ENCODE data around the gene PICK1.
"Not testable (repeated sequence)": the region's sequence is repeated elsewhere in the genome, so short reads cannot be mapped to it uniquely, and the experiment has no call there.

PICK1 gene

DNA sequence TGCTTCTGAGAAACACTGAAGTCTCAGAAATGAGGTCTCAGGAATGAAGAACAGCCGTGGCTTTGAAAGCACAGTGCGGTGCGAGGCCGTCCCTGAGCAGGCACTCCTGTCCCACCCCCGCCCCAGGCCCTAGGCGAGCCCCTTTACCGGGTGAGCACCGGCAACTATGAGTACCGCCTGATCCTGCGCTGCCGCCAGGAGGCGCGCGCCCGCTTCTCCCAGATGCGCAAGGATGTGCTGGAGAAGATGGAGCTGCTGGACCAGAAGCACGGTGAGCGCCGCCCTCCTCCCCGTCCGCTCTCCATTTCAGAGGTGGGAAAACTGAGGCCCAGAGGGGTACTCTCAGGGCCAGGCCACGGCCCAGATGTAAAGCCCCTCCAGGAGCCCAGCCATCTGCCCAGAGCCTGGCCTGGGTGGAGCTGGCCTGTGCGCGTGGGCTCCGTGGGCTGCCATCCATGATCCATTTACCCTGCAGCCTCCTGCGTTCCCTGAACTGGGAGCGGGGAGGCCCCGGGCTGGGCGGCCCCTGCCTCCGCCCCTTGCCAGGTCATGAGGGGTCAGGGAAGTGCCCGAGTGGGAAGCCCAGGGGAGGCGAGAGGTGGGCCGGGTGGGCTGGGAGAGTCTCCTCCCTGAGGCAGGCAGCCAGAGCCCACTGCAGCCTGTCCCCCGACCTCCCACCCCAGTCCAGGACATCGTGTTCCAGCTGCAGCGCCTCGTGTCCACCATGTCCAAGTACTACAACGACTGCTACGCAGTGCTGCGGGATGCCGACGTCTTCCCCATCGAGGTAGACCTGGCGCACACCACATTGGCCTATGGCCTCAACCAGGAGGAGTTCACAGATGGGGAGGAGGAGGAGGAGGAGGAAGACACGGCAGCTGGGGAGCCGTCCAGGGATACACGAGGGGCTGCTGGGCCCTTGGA is 17.2 kb downstream of the PICK1 start:
- DNase-seq (no peak), ATAC-seq (no peak)

DNA sequence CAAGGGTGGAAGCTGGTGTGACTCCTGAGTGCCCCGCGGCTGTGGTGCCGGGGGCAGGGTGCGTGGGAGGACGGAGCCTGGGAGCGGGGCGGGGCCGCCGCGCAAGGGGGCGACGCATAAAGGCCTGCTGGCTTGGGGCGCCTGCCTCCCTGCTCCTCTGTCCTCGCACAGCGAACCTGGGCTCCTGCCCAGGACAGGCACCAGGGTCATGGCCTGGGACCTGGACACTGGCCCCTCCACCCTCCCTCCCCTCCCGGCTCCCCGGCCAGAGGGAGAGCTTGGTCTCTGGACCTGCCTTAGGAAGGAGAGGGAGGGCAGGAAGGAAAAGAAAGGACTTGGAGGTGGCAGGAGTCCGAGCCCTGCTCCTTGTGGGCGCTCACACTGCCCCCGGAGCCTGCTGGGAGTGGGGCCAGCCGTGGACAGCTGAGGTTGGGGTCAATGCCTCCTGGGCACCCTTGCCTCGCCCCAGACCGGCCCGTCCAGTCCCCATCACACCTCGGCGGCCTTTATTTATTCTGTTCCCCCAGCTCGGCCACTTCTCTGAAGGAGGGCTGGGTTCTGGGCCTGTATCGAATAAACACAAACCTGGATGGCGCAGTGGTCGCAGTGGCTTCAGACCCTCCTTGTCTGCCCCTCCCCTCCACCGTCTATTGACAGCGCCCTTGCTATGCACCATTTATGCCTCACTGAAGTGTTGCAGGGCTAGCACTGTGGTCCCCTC is 18.1 kb downstream of the PICK1 start:
- DNase-seq (no peak), ATAC-seq (no peak)

DNA sequence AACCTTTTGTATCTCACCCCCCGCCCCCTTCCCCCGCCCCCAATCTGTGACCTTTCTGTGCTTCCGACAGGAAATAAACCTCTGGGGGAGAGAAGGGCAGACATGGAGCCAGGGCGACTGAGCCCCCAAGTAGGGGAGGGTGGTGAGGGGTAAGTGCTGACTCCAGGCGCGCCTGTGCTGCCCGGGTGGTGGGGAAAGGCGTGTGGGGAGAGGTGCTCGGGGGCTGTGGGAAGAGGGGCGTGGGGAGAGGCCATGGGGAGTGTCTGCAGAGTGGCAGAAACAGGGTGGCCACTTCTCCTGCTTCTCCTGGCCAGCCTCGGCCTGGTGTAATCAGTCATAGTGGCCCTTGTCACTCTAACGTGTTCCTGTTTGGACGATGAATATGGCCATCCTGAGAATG is 18.8 kb downstream of the PICK1 start:
- ATAC-seq (no peak), DNase-seq (no peak)

DNA sequence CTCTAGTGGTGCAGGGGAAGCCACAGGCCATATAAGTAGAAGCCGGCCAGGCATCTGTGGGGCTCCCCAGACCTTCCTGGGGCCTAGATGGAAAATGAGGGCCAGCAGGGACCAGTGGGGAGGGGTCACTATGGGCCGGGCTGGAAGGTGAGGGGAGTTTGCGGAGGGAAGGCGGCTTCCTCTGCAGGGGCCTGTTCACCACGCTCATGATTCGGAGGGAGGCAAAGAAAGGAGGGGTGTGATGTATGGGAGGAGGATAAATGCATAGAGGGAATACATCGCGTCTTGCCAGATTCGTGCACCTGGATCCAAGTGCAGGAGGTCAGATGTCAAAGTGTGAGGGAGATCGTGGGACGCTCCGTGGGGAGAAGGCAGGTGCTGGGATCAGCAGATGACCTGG is 19.9 kb downstream of the PICK1 start:
- ATAC-seq (no peak), DNase-seq (no peak)

DNA sequence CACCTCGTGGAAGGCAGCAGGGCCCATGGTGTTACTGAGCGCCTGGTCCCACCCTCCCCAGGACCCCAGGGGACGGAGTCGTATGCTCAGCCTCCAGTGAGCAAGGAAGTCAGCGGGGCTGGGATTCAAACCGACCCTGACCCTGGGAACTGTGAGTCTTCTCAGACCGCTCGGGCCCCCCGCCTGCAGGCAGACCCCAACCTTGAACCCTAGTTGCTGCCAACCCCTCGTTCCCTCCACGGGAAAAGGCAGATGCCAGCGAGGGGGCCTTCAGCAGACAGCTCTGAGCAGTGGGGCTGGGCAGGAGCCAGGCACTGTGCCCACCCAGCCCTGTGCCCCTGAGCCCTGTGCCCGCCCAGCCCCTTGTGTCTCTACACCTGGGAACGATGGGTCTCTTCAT is 20.4 kb downstream of the PICK1 start:
- no peak for ATAC-seq

DNA sequence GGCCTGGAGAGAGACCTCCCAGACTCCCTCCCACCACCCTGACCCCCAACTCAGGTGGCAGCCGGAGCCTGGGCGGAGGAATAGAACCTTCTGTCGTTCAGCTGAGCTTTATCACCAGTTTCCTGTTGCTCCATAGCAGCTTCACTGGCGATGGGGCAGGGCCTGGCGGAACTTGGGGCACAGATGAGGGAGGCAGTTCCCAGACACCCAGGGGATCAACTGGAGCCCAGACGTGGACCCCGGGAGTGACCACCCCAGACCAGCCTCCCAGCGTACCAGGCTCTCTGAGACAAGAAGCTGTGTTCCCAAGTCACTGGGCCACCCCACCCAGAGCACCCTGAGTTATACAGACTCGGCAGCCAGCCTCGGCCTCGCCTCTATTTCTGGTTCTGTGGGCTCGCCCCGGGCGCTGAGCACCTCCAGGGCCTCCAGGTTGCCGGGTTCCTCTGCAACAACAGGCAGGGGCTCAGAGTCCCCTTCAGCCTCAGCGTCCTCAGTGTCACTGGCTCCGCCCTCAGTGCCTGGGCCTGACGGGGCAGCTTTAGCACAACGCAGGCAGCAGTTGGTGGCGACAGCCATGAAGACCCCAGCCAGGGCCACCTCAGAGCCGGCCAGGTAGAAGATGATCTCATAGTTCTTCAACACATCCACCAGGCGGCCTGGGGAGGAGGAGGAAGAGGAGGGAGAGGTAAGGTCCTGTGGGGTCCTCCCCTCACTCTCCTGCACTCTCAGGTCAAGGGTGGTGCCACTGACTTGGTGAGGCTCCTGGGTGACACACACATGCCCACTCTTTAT is 21.0 kb downstream of the PICK1 start:
- DNase-seq (no peak), ATAC-seq (no peak)

More for the DNA sequence above, 20.4 kb downstream of the PICK1 start:
- no peak for DNase-seq

DNA sequence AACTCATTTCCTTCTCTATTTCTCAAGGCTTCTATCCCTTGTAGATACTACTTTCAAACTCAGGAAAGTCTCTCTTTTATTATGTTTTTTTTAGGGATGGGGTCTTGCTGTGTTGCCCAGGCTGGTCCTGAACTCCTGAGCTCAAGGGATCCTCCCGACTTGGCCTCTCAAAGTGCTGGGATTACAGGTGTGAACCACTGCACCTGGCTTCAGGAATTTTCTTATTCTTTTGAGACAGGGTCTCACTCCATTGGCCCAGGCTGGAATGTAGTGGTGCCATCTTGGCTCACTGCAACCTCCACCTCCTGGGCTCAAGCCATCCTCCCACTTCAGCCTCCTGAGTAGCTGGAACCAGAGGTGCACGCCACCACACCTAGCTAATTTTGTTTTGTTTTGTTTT is 22.0 kb downstream of the PICK1 start:
- not testable (repeated sequence) for DNase-seq, ATAC-seq

DNA sequence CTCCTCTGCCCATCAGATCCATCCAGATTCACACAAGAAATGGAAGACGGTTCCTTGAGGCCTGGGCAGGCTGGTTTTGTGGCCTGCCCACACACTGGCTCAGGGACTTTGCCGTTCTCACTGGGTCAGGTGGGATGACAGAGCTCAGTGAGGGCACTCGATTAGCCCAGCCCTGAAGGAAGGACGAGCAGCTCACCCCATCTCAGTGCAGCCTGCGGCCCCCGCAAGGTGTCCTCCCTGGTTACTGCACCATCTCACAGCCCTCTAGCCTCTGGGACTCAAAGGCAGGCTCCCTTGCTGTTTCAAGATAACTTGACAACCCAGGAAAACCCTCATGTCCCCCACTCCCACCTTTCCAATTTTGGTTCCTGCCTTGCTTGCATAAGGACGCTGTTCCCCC is 22.6 kb downstream of the PICK1 start:
- ATAC-seq (no peak), DNase-seq (no peak)

DNA sequence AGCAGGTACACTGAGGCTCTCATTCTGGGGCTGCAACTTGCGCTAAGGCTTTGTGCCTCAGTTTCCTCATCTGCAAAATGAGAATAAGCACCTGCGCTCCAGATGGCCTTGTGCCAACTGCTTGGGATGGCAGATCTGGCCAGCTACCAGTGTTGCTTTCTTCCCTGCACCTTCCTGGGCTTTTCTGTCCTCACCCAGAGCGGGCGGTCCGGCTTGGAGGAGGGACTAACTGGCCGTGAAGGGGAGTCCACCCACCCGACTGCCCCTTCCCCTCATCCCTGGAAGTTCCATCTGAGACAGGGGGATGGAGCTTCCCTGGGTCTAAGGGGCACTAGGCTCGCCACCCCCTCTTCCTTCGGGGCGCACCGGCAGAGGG is 23.3 kb downstream of the PICK1 start:
- ATAC-seq (no peak), DNase-seq (no peak)

DNA sequence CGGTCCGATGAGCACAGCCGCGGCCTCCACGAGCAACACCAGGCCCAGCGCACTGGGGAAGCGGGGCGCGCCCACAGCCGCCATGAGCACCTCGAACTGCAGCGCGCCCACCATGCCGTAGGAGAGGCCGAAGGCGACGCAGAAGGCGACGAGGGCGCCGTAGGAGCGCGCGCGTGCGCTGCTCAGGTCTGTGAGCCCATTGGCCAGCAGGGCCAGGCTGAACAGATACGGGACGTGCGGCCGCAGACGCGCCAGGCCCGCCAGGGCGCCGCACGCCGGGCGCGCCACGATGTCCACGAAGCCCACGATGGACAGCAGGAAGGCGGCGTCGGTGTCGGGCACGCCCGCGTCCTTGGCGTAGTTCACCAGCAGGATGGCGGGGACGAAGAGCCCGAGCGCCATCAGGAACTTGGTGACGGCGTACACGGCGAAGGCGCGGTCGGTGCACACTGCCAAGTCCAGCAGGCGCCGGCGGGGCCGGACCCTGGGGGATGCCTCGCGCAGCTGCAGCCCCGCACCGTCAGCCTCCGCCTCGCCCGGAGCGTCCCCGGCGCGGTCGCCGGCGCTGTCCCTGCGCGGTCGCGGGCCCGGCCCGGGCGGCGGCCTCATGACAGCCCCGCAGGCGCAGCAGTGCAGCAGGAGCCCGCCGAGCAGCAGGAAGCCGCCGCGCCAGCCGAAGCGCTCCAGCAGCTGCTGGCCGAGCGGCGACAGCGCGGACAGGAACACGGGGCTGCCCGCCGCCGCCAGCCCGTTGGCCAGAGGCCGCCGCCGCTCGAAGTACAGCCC is 23.8 kb downstream of the PICK1 start:
- peak; percentile 30 for ATAC-seq

DNA sequence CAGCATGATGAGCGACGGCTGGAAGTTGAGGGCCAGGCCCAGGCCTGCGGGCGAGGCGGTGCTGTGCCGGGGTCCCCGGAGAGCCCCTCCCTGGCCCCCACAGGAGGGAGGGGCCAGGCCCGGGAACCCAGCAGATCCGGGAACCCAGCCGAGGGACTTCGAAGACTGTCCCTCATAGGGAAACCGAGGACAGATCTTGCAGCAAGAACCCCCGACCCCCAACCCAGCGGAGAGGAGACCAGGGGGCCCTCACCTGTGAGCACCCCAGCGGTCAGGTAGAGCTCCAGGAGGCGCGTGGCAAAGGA is 24.4 kb downstream of the PICK1 start:
- DNase-seq (no peak), ATAC-seq (no peak)

More for the DNA sequence above, 23.8 kb downstream of the PICK1 start:
- peak; percentile 21 for DNase-seq

DNA sequence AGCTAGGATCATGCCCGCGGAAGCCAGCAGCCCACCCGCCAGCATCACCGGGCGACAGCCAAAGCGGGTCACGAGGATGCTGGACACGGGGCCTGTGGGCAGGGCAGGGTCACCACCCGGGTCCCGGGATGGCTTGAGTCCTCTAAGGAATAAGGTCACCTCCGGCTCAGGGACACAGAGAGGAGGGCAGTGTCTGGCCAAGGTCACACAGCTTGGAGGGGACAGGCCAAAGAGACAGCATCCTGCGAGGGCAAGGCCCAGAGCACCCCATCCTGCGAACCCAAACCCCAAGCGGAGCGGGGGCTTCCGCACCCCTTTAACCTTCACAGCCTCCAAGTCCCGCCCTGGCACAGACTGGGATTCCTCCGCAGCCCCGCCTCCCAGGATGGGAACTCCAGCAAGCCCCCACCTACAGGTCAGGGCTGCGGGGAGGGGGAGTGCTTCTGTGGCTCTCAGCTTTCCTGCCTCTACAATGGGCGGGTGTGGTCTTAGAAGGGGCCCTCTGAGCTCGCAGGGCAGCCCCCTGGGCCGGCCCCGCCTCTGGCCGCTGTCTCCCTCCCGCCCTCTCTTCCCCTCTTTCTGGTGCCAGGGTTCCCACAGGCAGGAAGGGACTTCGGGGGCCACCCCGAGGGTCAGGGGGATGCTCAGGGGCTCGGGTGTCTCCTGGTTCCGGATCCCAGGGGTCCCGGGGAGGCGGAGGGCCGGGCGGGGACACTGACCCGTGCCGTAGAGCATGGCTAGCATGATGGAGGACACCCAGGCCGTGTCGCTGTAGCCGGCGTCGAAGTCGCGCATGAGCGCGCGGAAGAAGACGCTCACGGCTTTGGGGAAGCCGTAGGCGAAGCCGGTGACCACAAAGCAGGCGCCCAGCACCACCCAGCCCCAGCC is 25.0 kb downstream of the PICK1 start:
- ATAC-seq (no peak), DNase-seq (peak; percentile 21)

DNA sequence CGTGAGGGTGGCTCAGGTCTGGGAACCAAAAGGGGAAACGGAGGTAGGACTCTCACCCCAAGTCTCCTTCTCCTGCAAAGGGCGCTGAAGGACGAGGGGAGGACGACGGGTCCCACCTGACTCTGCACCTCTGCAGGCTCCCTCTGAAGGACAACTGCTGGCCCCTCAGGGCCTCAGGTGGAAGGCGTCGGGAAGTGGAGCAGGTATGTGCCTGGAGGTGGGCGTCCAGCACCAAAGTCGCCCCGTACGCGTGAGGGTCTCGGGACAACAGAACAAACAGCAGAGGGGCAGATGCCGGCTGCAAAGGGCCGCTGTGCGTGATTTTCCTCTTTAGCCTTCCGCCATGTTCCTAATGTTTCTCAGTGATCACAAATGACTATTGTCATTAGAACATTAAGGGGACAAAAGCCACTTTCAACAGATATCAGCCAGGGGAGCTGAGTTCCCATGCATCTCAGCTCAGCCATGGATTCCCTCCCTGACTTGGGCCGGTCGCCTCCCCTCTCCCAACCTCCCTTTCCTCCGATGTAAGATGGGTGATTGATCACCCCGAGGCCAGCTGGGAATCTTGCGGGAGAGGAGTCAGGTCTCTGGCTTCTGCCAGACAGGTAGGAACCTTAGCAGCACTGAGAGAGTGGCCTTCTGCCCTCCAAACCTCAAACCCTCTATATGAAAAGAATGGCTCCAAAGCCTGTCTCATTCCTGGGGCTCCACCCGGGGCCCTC is 25.9 kb downstream of the PICK1 start:
- ATAC-seq: no peak

DNA sequence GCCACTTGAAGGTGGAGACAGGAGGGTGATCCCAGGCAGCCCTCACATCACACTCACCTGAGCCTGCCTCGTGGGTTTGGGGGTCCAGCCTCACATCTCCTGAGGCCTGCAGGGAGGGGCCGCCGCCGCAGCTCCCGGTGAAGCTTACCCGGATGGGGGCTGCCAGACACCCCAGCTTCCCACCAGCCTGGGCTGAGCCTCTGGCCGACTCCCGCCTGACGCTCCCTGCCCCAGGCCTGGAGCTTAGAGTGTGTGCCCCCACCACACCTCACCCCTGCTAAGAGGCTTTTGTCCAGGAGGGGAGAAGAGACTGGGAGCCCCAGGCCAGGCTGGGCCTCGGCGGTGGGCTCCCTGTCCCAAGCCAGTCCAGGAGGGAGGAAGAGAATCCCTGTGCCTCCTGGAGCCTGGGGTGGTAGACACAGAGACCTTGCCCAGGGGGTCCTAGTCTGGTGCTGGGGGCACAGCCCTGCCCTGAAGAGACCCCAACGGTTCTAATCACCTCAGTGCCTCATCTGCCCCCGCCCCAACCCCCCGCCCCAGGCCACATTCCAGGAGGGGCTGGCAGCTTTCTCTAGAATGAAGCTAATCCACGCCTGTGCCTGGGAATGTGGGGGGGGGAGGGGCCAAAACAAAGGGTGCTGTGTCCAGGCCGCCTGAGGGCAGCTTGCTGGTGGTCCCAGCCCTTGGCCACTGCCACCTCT is 26.9 kb downstream of the PICK1 start, which contains the start of gene SLC16A8:
TSS of gene SLC16A8 (minus strand) at position 254 of the 701 bp plus-strand sequence. CDS start 1,311 bp downstream, outside the sequence.
- ATAC-seq (no peak), DNase-seq (no peak)

More for the DNA sequence above, 25.9 kb downstream of the PICK1 start:
- DNase-seq: no peak

DNA sequence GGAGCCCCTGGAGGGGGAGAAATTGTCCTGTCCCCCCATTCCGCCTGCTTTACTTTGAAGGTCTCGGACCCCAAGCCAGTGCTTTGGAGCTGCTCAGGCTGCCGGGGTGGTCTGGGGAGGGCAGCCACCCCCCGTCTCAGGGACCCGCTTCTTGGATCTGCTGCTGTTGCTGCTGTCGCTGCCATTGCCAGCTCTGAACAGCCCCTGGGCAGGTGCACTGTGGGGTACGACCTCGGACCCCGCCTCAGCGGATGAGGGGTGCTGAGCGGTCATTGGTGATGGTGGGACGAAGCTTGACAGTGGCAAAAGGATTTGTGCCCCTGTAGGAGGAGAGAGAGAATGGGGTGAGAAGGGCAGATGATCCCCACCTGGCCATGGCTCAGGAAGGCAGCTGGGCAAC is 27.9 kb downstream of the PICK1 start:
- ATAC-seq (no peak), DNase-seq (no peak)

DNA sequence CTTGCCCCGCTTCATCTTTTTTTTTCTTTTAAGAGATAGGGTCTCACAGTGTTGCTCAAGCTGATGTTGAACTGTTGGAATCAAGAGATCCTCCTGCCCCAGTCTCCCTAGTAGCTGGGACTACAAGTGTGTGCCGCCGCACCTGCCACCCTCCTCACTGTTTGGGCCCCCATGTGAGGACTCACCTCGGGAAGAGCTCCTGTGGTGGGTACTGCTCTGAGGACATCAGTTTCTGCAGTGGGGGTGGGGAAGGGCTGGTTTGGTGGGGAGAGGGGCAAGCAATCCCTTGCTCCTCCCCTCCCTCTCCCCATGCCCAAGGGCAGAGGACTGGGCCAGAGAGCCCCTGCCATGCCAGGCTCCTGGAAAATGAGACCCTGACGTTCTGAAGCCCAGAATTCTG is 28.3 kb downstream of the PICK1 start:
- DNase-seq (no peak), ATAC-seq (no peak)

DNA sequence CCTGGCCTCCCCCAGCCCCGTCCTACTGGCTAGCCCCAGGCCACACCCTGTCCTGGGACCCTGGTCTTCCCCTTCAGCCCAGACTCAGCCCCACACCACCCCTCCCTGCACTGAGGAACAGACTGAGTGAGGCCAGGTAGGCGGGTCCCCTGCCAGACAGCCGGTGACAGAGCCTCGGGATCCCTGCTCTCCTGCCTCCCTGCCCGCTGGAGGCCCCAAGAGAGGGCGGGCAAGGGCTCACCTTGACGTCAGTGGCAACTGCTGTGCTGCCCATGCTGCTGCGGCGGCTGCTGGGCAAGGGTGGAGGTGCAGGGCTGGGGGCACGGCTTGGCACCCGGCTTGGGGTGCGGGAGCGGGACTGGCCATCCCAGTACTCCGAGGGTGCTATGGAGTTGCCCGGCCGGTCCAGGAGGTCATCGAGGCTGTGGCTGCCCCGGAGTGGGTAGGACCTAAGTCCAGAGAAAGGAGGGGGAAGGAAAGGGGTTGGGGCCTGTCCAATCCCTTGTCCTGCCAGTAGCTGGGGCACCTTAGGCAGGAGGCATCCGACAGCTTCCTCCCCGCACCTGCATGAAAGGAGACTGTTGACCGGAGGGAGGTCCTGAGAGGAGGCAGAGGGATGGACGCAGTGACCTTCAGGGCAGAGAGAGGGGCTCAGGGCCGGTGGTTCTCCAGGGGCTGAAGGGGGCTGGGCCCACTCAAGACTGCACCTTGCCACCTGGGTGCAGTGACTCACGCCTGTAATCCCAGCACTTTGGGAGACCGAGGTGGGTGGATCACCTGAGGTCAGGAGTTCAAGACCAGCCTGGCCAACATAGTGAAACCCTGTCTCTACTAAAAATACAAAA is 29.0 kb downstream of the PICK1 start:
- DNase-seq (no peak), ATAC-seq (no peak)

DNA sequence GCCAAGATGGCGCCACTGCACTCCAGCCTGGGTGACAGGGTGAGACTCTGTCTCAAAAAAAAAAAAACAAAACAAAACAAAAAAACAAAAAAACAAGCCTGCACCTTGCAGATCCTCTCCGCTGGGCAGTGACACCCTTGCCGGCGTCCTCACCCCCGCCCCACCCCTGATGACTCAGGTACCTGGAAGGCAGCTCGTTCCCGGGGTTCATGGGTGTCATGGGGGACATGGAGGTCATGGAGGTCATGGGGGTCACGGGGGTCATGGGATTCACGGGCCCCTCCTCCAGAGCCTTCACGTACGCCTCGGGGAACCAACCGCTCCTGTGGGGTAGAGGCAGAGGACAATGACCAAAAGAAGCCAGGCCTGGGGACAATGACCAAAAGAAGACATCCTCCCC is 29.7 kb downstream of the PICK1 start:
- DNase-seq (no peak), ATAC-seq (no peak)

DNA sequence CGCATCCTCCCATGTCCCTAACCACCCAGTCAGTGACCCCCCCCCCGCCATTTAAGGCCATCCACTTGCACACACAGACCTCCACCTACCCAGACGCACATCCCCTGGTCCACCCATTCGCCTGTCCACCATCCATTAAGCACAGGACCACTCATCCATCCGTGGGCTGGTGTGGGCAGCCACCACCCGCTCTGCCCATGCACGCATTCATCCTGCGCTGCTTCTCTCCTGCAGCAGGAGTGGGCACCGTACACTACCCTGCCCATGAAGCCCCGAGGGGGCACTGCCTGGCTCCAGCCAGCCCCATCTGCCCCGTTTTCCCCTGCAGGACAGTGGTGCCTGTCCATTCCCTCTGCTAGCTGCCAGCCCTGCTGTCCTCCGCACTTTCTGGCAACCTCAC is 30.7 kb downstream of the PICK1 start:
- ATAC-seq (no peak), DNase-seq (no peak)

Data from stimulated activated naive CD8-positive, alpha-beta T cell treated with anti-CD3 and anti-CD28 coated beads, Interleukin-15, Interleukin-2, amounts not matched to agents 100 U/mL and 50 U/mL, for 24 hours (primary cell).